Neural cell (in vitro differentiated cells): ENCODE results near the gene TEX261. TPM values are rescaled to one million over a fixed set of nuclear protein-coding genes. Genes with fewer than 3 reads are reported as not detected.

Source experiments
- H2AFZ ChIP-seq: fragments of 200-600, 300-800 bp; sonication (generic), shearing (Covaris generic); 2 replicates; pipeline ENCODE4 v1.6.0; 2014; ENCODE audit warnings: low read depth, mild to moderate bottlenecking, antibody characterized with exemption, low read length, moderate library complexity
- H3F3A ChIP-seq: fragments of 200-600 bp; shearing (Covaris generic); 2 replicates; pipeline ENCODE4 v1.6.1; 2016; ENCODE audit warnings: mild to moderate bottlenecking, moderate library complexity, mixed read lengths, antibody characterized with exemption, low read length; ENCODE audit not compliant: insufficient read depth, poor library complexity, severe bottlenecking
- H3K27ac ChIP-seq: fragments of 200-600, 300-800 bp; sonication (generic), shearing (Covaris generic); 2 replicates; pipeline ENCODE4 v1.5.1; 2014; ENCODE audit warnings: mild to moderate bottlenecking, low read length, moderate library complexity
- H3K27me3 ChIP-seq: fragments of 300-800, 200-600 bp; sonication (generic), shearing (Covaris generic); 2 replicates; pipeline ENCODE4 v1.6.0; 2014; ENCODE audit warnings: mild to moderate bottlenecking, low read depth, low read length, moderate library complexity; ENCODE audit not compliant: insufficient read depth
- H3K36me3 ChIP-seq: fragments of 300-800, 200-600 bp; sonication (generic), shearing (Covaris generic); 2 replicates; pipeline ENCODE4 v1.5.1; 2014; ENCODE audit warnings: mild to moderate bottlenecking, antibody characterized with exemption, low read length, moderate library complexity; ENCODE audit not compliant: insufficient read depth
- H3K4me2 ChIP-seq: fragments of 300-800, 200-600 bp; sonication (generic), shearing (Covaris generic); 2 replicates; pipeline ENCODE4 v1.6.0; 2014; ENCODE audit warnings: mild to moderate bottlenecking, low read length
- H3K4me3 ChIP-seq: fragments of 300-800, 200-600 bp; sonication (generic), shearing (Covaris generic); 2 replicates; pipeline ENCODE4 v1.5.1; 2014; ENCODE audit warnings: mild to moderate bottlenecking, low read length, moderate library complexity
- H3K79me2 ChIP-seq: fragments of 200-600 bp; shearing (Covaris generic); replicated peaks from 2 replicates; pipeline ENCODE4 v1.6.0; 2014; ENCODE audit warnings: mild to moderate bottlenecking, low read length, moderate library complexity; ENCODE audit not compliant: insufficient read depth
- H3K9ac ChIP-seq: fragments of 300-800, 200-600 bp; sonication (generic), shearing (Covaris generic); 2 replicates; pipeline ENCODE4 v1.6.1; 2016; ENCODE audit warnings: mild to moderate bottlenecking, low read length, mixed read lengths
- H3K9me2 ChIP-seq: fragments of 200-600 bp; shearing (Covaris generic); 2 replicates; pipeline ENCODE4 v1.6.1; 2016; ENCODE audit warnings: mild to moderate bottlenecking, low read length, mixed read lengths; ENCODE audit not compliant: insufficient read depth
- H3K9me3 ChIP-seq: fragments of 200-600, 300-800 bp; sonication (generic), shearing (Covaris generic); 2 replicates; pipeline ENCODE4 v1.6.1; 2016; ENCODE audit warnings: mild to moderate bottlenecking, mixed run types, low read length, moderate library complexity, mixed read lengths
- H4K20me1 ChIP-seq: fragments of 200-600 bp; shearing (Covaris generic); 2 replicates; pipeline ENCODE4 v1.6.1; 2016; ENCODE audit warnings: mild to moderate bottlenecking, mixed run types; ENCODE audit not compliant: insufficient read depth
- CTCF ChIP-seq: fragments of 450-650 bp; IDR thresholded peaks from 2 replicates; pipeline ENCODE4 v1.5.1; 2014; ENCODE audit warnings: antibody characterized with exemption, mild to moderate bottlenecking, moderate library complexity; ENCODE audit not compliant: poor library complexity, severe bottlenecking
- EP300 ChIP-seq: fragments of 450-650 bp; conservative IDR thresholded peaks from 2 replicates; pipeline ENCODE4 v1.6.1; 2014; ENCODE audit warnings: antibody characterized with exemption, mild to moderate bottlenecking, moderate library complexity; ENCODE audit not compliant: poor library complexity, severe bottlenecking
- EZH2 ChIP-seq: fragments of 200-600, 300-800 bp; shearing (Covaris generic), sonication (generic); IDR thresholded peaks from 2 replicates; pipeline ENCODE4 v1.6.1; 2014; ENCODE audit warnings: antibody characterized with exemption, low read length, borderline replicate concordance, mild to moderate bottlenecking; ENCODE audit not compliant: insufficient read depth, poor library complexity, severe bottlenecking
- MXI1 ChIP-seq: fragments of 450-650 bp; conservative IDR thresholded peaks from 2 replicates; pipeline ENCODE4 v1.6.1; 2014; ENCODE audit warnings: antibody characterized with exemption, mild to moderate bottlenecking; ENCODE audit not compliant: poor library complexity, severe bottlenecking
- POLR2AphosphoS5 ChIP-seq: IDR thresholded peaks from 2 replicates; pipeline ENCODE4 v1.6.1; 2012
- RAD21 ChIP-seq: fragments of 450-650 bp; conservative IDR thresholded peaks from 2 replicates; pipeline ENCODE4 v1.6.1; 2014; ENCODE audit warnings: antibody characterized with exemption, mild to moderate bottlenecking, moderate library complexity
- REST ChIP-seq: IDR thresholded peaks from 2 replicates; pipeline ENCODE4 v1.6.1; 2012; ENCODE audit warnings: borderline replicate concordance
- SMC3 ChIP-seq: fragments of 450-650 bp; conservative IDR thresholded peaks from 2 replicates; pipeline ENCODE4 v1.6.1; 2014; ENCODE audit warnings: antibody characterized with exemption, mild to moderate bottlenecking, moderate library complexity; ENCODE audit not compliant: poor library complexity
- TAF1 ChIP-seq: IDR thresholded peaks from 2 replicates; pipeline ENCODE4 v1.6.1; 2012; ENCODE audit warnings: low read depth
- polyA plus RNA-seq: library from polyadenylated mRNA; depleted of rRNA; stranded (reverse); fragments of >200 nt; gene quantifications from 2 replicates; pipeline ENCODE4 v1.2.3, GENCODE V29; 2014

Gene TEX261
- polyA plus RNA-seq, 1 donor from 2014 or later: 48.2 TPM

- Histone ChIP-seq H4K20me1 (no peaks in the 10 kb centered on the region), H2AFZ (no peak overlapping the region), H3K27me3 (peaks cover 1% of the 10 kb centered on the region), H3K9me2 (no peaks in the 10 kb centered on the region), H3K27ac (no peak overlapping the region), H3F3A (no peaks in the 10 kb centered on the region), H3K4me3 (no peak overlapping the region), H3K9me3 (no peaks in the 10 kb centered on the region), H3K79me2 (no peaks in the 10 kb centered on the region), H3K9ac (no peak overlapping the region), H3K4me2 (no peak overlapping the region), H3K36me3 (peaks cover 8% of the 10 kb centered on the region)
- no peak for TF ChIP-seq SMC3
- no peak for TF ChIP-seq TAF1
- TF ChIP-seq RAD21: no peak
- TF ChIP-seq POLR2AphosphoS5: no peak
- TF ChIP-seq MXI1: no peak
- TF ChIP-seq EP300: no peak
- TF ChIP-seq REST: no peak
- no peak for TF ChIP-seq EZH2
- TF ChIP-seq CTCF: no peak
Observed at GRCh38 chr2:70984228-70984575, 10.5 kb downstream of the TEX261 start.

- Histone ChIP-seq H3K36me3 (peaks cover 8% of the 10 kb centered on the region), H3F3A (no peaks in the 10 kb centered on the region), H3K4me3 (no peak overlapping the region), H3K27me3 (peaks cover 7% of the 10 kb centered on the region), H3K79me2 (no peaks in the 10 kb centered on the region), H3K4me2 (no peak overlapping the region), H3K9ac (no peak overlapping the region), H3K9me3 (no peaks in the 10 kb centered on the region), H4K20me1 (no peaks in the 10 kb centered on the region), H3K27ac (no peak overlapping the region), H2AFZ (no peak overlapping the region), H3K9me2 (no peaks in the 10 kb centered on the region)
- TF ChIP-seq TAF1 (no peak), SMC3 (no peak), REST (no peak), EP300 (no peak), MXI1 (no peak), POLR2AphosphoS5 (no peak), CTCF (no peak), EZH2 (no peak), RAD21 (no peak)
Observed at GRCh38 chr2:70983506-70984227, 11.0 kb downstream of the TEX261 start.
